Measurements from ENCODE around the gene METRNL.
"Not testable (repeated sequence)": the region's sequence is repeated elsewhere in the genome, so short reads cannot be mapped to it uniquely, and the experiment has no call there.

The METRNL gene

DNA sequence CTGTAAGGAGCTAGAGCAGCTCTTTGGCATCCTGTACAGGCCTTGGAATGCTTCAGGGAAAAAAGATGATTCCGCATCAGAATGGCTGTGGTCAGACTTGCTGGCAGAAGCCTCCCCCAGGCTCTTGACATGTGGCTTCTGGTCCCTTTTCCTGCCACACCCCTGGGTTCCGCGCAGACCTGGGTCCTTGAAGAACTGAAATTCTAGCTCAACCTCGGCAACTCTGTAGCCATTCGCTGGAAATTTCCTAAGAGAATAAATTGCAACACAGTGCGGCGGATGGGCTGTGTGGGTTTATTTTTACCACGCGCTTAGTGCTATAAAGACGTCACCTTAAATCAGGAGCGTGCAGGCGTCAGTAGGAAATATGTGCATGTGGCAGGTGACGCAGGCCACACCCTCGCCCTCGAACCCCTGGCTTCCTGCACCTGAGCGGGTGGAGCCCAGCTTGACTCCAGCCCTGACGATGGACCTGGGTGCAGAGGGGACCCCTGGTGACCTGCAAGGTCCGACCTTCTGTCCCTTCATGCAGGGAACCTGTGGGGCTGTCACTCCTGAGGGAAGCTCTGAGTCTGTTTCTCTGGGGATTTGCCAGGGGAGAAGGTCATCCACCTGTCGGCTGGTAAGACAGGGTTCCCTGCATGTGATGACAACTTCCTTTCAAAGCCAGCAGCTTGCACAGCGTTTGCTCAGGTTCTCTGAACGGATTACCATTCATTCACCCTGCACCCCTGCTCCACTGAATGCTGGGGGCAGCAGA is 46.3 kb downstream of the METRNL start:
- no peak for DNase-seq

DNA sequence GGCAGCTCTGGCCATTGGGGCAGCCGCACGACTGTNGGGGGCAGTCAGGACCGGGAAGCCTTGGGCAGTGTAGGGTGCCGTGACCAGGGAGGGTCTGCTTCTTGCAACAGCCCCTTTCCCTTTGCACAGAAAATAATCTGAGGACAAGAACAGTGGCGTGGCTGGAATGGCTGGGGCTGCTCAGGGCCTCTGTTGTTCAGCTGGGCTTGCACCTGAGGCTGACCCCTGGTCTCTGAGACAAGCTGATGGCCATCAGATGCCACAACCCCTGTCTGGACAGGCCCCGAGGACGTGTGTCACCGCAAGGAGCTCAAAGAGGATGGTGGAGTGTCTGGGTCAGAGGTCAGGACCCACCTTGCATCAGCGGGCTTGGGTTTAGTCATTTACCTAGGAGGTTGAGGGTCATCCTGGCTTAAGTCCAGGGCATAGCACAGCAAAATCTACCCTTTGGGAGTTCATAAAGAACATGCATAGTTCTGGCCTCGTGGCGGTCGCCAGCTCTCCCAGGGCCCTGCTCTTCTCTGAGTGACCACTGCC is 46.9 kb downstream of the METRNL start:
- no peak for DNase-seq

DNA sequence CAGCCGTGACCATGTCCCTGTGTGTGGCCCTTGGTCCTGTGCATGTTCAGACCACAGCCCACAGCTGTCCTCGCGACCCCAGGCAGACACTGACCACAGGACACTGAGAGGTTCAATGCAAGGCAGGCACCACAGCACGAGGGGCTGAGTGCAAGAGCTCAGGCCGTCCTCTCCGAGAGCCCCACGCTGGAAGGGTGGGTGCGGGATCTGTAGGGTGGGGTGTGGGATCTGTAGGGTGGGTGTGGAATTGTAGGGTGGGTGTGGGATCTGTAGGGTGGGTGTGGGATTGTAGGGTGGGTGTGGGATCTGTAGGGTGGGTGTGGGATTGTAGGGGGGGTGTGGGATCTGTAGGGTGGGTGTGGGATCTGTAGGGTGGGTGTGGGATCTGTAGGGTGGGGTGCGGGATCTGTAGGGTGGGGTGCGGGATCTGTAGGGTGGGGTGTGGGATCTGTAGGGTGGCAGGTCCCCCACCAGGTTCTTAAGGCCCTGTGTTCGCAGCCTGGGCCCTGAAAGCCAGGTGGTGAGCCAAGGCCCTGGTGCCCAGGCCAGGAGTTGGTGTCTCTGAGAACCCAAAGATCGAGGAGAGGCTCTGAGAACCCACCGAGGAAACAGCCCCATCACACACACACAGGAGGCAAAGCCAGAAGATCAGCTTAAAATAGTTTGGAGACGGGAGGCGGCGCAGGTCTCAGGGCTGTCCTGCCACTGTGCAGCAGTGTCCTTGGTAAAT is 48.2 kb downstream of the METRNL start:
- no peak for DNase-seq

DNA sequence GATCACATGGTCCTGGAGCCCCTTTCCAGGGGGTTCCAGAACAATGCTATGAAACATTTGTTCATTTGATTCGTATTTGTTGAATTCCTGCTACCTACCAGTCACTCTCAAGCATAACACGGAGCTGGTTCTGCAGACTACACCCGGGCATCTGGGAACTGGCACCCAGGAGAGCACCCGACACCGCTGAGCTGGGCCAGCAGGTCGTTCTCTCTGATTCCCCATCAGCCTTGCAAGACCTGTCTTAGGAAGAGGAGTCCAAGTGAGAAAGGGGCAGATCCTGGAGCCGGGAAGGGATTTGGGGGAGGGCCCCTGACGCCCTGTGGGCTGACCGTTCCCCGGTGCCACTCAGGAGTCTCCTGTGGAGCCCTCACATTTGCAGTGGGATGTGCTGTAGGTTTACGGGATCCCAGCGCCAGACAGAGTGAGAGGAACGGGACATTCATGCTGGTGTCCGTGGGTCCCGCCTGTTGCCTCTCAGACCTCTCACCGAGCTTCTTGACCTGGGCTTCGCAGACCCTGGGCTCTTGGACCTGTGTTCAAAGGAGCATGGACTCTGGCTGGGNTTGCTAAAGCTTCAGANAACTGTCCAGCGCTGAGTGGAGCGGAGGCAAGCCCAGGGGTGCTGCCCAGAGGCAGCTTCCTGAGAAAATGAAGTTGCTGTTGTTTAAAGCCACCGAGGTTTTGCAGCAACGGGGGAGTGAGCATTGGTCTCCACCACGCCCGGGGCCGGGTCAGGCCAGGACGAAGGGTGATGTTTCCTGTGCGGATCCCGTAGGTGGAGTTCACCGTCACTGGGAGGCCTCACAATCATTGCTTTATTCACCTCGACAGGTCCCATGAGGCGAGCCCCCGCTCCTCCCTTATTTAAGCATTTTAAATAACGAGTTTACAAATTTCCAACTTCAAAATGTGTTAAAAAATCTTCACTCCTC is 49.2 kb downstream of the METRNL start:
- DNase-seq, result no peak

DNA sequence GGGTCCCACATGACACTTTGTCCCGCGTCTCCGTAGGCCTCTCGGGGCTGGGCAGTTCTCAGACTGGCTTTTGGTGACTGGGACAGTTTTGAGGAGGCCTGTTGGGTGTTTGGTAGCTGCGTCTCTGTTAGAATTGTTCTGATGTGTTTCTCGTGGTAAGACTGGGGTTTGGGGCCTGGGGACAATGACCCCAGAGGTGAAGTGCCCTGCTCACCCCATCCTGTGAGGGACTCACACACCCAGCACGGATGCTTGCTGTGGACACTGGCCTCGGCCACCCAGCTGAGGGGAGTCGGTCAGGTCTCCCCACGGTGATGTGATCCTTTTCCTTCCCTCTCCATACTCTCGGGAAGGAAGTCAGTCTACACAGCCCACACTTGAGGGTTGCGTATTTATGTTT is 50.3 kb downstream of the METRNL start:
- DNase-seq, result no peak

DNA sequence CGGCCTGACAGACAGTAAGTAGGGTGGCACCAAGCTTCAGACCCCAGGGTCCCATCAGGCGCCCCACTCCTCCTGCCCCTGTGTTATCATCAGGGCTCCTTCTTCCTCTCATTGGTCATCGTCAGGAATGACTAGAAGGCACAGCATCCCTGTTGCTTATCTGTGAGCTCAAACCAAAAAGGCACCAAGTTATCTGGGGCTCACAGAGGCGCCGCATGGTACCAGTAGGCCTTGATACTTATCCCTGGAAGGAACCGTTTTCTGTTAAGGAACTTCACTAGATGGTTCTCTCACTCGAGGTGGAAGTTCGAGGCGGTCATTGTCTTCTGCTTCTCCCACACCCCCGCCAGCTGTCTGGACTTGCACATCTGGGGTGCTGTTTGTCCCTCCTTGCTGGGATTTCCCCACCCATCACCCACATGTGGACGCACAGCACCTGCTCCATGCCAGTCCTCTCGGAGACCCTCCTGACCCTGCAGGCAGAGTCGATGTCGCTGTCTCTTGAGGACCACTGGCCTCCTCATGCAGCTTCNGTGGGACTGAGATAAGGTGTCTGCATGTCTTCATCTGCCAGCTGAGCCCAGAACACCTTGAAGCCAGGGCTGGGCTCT is 52.1 kb downstream of the METRNL start:
- no peak for DNase-seq

- DNase-seq, result no peak
Measured at GRCh38 chr17:83132251-83133081, 53.1 kb downstream of the METRNL start.

DNA sequence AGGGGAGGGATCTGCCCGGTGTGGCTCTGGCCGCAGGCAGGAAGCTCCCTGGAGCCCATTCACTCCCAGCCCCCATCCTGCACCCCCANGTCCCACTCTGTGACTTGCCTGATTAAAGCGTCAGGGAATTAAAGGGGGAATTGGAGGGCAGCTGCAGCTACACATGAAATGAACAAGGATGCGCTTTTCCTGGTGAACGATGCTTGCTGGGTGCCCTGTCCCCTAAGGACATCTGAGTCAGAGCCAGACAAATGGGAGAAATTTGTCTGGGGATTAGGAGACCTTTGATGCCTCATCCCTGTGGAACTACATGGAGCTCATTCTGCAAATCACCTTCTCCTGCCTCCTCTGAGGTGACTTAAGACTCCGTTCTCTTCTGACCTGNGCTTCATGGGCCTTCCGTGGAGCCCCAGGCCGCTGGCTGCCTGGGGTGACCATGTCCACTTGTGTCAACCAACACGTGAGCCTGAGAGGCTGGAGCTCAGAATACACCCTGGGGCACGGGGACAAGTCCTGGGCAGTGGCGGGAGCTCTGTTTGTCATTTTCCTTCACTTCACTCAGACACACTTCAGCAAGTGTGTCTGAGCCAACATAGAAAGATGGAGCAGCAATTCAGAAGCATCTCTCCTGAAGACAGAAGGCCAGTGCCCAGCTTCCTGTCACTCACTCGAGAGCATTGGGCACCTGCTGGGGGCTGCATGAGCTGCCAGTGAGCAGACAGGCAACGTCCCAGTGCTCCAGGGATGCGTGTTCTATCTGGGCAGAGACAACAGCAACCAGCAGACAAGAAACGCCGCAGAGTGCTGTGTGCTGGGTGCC is 54.1 kb downstream of the METRNL start:
- no peak for DNase-seq

DNA sequence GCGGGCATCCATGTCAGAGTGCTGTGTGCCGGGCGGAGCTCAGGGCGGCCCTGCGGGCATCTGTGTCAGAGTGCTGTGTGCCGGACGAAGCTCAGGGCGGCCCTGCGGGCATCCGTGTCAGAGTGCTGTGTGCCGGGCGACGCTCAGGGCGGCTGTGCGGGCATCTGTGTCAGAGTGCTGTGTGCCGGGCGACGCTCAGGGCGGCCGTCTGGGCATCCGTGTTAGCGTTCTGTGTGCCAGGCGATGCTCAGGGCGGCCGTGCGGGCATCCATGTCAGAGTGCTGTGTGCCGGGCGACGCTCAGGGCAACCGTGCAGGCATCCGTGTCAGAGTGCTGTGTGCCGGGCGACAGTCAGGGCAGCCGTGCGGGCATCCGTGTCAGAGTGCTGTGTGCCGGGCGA is 55.0 kb downstream of the METRNL start:
- not testable (repeated sequence) for DNase-seq

- DNase-seq, result no peak
Measured at GRCh38 chr17:83135692-83136091, 56.3 kb downstream of the METRNL start.

- no peak for DNase-seq
Measured at GRCh38 chr17:83136156-83136555, 56.7 kb downstream of the METRNL start.

DNA sequence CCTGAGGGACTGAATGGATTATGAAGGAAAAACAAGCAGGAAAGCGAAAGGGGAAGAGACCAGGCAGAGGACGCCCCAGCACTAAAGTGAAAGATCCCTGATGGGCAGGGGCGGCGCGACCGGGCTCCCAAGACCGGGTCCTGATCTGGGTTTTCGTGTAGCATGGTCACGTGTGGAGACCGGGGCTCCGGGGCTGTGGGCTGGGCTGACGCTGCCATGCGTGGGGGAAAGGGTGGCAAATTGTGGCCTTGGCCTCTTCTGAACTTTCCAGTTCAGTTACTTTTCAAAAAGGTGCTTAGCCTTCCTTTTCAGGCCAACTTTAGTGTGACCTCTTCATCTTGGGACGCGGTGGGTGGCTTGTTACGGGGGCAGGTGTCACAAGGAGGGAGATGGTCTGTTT is 57.5 kb downstream of the METRNL start:
- DNase-seq, result no peak

- no peak for DNase-seq
Measured at GRCh38 chr17:83137523-83137922, 58.1 kb downstream of the METRNL start.

DNA sequence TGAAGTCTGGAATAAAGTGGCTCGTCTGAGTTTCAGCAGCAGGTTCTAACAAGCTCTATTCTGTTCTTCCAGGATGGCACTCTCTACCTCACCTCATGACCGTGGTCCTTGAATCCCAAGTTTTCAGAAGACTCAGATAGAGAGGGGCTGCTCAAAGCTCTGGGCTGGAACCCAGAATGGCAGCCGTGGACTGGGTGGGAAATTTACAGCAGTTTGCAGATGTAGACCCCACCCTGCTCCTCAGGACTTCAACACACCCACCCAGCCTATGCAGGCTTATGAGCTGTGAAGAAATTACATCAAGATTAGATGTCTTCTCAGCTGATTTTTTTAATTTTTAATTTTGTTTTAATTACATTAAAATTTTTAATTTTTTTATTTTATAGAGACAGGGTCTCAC is 59.4 kb downstream of the METRNL start:
- DNase-seq, result no peak

DNA sequence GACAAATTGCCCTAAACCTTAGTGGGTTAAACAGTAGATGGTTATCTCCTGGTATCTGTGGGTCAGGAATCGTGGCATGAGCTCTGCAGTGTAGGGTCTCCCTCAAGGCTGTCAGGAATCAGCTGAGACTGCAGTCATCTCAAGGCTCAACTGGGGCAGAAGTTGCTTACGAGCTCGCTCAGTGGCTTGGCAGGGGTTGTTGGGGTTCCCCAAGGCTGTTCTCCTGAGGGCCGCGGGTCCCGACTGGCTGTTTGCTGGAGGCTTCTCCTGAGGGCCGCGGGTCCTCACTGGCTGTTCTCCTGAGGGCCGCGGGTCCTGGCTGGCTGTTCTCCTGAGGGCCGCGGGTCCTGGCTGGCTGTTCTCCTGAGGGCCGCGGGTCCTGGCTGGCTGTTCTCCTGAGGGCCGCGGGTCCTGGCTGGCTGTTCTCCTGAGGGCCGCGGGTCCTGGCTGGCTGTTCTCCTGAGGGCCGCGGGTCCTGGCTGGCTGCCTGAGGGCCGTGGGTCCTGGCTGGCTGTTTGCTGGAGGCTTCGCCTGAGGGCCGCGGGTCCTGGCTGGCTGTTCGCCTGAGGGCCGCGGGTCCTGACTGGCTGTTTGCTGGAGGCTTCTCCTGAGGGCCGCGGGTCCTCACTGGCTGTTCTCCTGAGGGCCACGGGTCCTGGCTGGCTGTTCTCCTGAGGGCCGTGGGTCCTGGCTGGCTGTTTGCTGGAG is 60.3 kb downstream of the METRNL start:
- DNase-seq, result not testable (repeated sequence)

- DNase-seq, result not testable (repeated sequence)
Measured at GRCh38 chr17:83140249-83140566, 60.8 kb downstream of the METRNL start.

- DNase-seq, result no peak
Measured at GRCh38 chr17:83142619-83143018, 63.2 kb downstream of the METRNL start.

- no peak for DNase-seq
Measured at GRCh38 chr17:83143817-83144231, 64.4 kb downstream of the METRNL start.
